ENCODE measurements around the gene DNAJC27. TPM values are rescaled to one million over a fixed set of nuclear protein-coding genes. Genes with fewer than 3 reads are reported as not detected.

DNAJC27 gene
- total RNA-seq, 1 experiment from 2014 or later, result 5.1 TPM

GRCh38 chr2:24993406-24994145 lies 21.8 kb upstream of the DNAJC27 start:
- Mint-ChIP-seq H3K27me3 (ENCODE audit: low read depth) (peaks cover 7% of the 10 kb centered on the region), H3K27ac (no peak overlapping the region), H3K36me3 (ENCODE audit: insufficient read depth in 1 of 3, low read depth in 3 of 3) (no peaks in the 10 kb centered on the region; a peak in 1 of 7 replicates), H3K4me1 (no peaks in the 10 kb centered on the region), H3K9me3 (peaks cover 3 to 7% of the 10 kb centered on the region in 2 experiments; a peak in 3 of 5 replicates), H3K4me3 (no peak overlapping the region)
- no peak overlapping the region for H3T11ph ChIP-seq (ENCODE audit: low read length)
- H3K9me3 ChIP-seq (ENCODE audit: control insufficient read depth, low read depth, low read length), result no peaks in the 10 kb centered on the region
- H3K14ac ChIP-seq (ENCODE audit: insufficient read depth, low read length), result no peak overlapping the region
- no peak overlapping the region for H3K4me2 ChIP-seq (ENCODE audit: insufficient read depth, insufficient read length, low read length)
- no peak overlapping the region for H3K27ac ChIP-seq (ENCODE audit: insufficient read length, low read depth, low read length)
- no peaks in the 10 kb centered on the region for H3K79me1 ChIP-seq (ENCODE audit: insufficient read depth, low read depth, low read length, poor library complexity, severe bottlenecking)
- TF ChIP-seq, protein P1, sequence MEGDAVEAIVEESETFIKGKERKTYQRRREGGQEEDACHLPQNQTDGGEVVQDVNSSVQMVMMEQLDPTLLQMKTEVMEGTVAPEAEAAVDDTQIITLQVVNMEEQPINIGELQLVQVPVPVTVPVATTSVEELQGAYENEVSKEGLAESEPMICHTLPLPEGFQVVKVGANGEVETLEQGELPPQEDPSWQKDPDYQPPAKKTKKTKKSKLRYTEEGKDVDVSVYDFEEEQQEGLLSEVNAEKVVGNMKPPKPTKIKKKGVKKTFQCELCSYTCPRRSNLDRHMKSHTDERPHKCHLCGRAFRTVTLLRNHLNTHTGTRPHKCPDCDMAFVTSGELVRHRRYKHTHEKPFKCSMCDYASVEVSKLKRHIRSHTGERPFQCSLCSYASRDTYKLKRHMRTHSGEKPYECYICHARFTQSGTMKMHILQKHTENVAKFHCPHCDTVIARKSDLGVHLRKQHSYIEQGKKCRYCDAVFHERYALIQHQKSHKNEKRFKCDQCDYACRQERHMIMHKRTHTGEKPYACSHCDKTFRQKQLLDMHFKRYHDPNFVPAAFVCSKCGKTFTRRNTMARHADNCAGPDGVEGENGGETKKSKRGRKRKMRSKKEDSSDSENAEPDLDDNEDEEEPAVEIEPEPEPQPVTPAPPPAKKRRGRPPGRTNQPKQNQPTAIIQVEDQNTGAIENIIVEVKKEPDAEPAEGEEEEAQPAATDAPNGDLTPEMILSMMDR (conservative IDR thresholded peaks at IDR 0.05), result no peak
- H3K4ac ChIP-seq (ENCODE audit: low read depth, low read length), result no peak overlapping the region
- no peaks in the 10 kb centered on the region for H3K79me2 ChIP-seq (ENCODE audit: insufficient read depth, low read length)
- H3K9ac ChIP-seq (ENCODE audit: extremely low read depth, insufficient read length, low read length), result no peak overlapping the region
- WGBS (ENCODE audit: extremely low coverage, insufficient read length, low lambda C conversion rate), result no CpG with 5 or more reads among the region's 6 CpGs
- no peaks in the 10 kb centered on the region for H3K27me3 ChIP-seq (ENCODE audit: insufficient read depth, low read length)
- H2AFZ ChIP-seq (ENCODE audit: low read length), result no peak overlapping the region
- H2BK20ac ChIP-seq (ENCODE audit: low read depth, low read length, poor library complexity, severe bottlenecking), result no peak overlapping the region
- no peak overlapping the region for H4K5ac ChIP-seq (ENCODE audit: insufficient read length, low read depth, low read length)
- no peaks in the 10 kb centered on the region for H4K20me1 ChIP-seq (ENCODE audit: control insufficient read depth, insufficient read depth, insufficient read length)
- H3K23me2 ChIP-seq (ENCODE audit: insufficient read length, low read depth, low read length, poor library complexity, severe bottlenecking), result no peaks in the 10 kb centered on the region
- H2BK120ac ChIP-seq (ENCODE audit: low read depth, low read length, poor library complexity, severe bottlenecking), result no peak overlapping the region
- no peak overlapping the region for H3K18ac ChIP-seq (ENCODE audit: insufficient read length, low read depth, low read length)
- no peak for DNase-seq
- H4K8ac ChIP-seq (replicated peaks; ENCODE audit: insufficient read length, low read depth, low read length), result no peak overlapping the region
- H4K91ac ChIP-seq (ENCODE audit: insufficient read length, low read depth, low read length), result no peak overlapping the region
- no peak overlapping the region for H2BK5ac ChIP-seq (ENCODE audit: insufficient read length, low read length)
- H2BK12ac ChIP-seq (ENCODE audit: insufficient read length, low read depth, low read length), result no peak overlapping the region
- H3K23ac ChIP-seq (ENCODE audit: insufficient read length, low read depth, low read length), result no peak overlapping the region
- no peak overlapping the region for H2BK15ac ChIP-seq (ENCODE audit: low read depth, low read length)
- H3K56ac ChIP-seq (ENCODE audit: insufficient read length, low read depth, low read length), result no peak overlapping the region
- no peak overlapping the region for H2AK5ac ChIP-seq (ENCODE audit: insufficient read length, low read length)
- H3K4me1 ChIP-seq (ENCODE audit: insufficient read depth, low read length), result no peaks in the 10 kb centered on the region

All from H9 (cell line).